Limb (tissue), 2 donors: ENCODE data around the gene GPR55.

Experiments used
- DNase-seq, 2 donors: peaks; one replicate each; pipeline ENCODE4 v3.0.0-alpha.2; 2016; ENCODE audit errors: extremely low spot score in 2 of 2

GPR55 gene

GRCh38 chr2:230868947-230869913 is 55.8 kb downstream of the GPR55 start:
- DNase-seq, result peak; percentile 44 to 65

DNA sequence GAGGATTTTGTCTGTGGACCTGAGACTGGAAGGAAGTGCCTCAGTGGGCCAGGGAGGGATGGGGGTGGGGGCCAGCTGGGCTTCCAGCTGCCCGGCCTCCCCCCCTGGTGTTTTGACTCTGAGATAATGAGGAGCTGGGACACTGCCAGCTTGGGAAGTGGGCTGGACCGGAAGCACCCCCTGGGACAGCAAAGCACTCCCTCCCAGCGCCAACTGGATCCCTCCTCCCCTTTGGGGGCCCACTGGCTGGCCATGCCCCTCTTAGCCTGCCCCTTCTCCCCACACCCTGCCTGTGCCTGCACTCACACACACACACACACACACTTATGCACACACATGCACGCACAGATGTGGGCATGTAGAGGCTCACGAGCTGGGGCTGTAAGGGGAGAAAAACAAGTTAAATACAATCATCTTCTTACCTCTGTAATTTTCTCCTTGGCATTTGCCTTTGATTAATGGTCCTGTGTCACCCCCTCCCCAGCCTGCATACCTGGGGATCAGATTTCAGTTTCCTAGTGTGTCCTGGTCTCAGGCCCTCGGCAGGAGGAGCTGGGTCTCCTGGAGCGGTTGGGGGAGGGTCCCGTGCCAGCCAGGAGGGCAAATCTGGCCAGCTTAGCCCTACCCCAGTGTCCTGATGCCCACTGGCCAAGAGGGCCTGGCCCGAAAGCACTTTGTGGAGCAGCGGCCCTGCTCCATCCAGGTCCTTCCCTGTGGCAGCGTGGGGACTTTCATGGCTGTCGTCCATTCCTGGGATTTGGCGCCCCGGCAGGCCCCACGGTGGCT is 56.7 kb downstream of the GPR55 start:
- DNase-seq, result peak; percentile 26 to 77

DNA sequence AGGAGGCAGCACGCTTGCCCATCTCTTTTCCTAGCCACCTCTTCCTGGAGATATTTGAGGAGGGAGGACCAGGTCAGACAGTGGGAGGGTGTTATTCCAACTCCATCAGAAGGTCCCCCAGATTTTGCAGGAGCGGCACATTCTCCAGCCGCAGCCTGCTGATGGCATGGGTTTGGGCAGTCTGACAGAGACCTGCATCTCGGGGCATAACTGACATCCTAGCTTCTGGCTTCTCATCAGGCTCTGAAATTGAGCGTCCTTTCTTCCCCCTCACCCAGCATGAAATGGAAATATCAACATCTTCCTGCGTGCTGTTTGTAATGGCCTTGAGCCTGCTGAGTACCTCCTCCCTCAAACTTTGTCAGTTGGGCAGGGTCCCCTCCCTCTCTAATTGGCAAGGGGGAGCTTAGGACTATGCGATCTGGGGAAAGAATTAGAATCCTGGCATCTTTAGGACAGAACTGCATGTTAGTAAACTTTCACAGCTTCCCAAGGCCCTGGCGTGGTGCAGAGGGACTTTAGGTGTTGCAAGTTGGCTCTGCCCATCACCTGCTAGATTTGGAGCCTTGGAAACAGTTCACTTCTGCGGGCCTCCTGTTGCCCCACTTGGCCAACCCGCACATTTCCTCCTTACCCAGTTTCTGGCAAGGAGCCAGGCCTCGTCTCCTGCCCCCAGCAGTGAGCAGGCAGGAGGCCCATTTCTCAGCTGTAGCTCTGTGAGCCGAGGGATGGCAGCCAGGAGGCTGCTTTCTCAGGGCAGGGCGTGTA is 58.1 kb downstream of the GPR55 start:
- peak; percentile 19 to 77 for DNase-seq

DNA sequence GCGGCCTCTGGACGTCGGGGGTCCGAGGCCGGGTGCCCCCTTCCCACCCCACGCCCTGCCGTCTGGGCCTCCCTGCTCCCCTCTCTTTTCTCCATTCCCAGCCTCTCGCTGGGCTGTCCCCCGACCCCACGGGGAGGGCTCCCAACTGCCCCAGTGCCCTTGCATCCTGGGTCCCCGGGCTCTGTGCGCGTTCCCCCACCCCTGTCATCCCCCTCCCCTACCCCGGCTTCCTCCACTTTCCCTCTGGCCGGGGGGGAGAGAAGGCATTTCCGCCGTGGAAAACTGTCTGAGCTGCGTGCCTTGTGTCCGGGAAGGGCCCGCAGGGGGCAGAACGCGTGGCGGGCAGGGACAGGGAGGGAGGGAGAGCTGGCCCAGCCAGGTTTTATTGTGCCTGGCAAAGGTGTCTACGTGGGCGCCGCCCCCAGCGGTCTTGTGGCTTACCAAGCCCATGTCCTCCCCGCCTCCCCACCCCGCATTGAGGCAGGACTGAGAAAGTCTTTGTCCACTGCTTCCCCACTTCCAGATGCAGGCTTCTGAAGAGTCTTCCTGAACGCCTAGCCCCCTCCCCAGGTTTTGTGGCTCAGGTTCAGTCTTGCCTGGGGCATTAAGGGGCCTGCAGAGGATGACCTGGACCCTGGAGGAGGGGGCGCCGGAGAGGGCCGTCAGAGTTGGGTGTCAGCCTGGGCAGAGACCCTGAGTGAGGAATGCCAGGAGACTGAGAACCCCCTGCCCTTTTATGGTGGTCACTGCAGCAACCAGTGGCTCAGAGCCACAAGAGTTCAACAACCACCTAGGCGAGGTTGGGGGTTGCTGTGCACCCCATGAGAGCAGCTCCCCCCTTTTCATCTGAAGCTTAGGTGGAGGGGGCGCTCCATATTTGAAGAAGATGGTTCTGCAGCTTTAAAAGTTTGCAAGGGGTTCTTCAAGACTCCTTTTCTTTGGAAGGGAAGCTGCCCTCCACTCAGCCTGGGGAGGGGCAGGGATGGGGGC is 59.0 kb downstream of the GPR55 start:
- DNase-seq, result peak; percentile 14 to 82

DNA sequence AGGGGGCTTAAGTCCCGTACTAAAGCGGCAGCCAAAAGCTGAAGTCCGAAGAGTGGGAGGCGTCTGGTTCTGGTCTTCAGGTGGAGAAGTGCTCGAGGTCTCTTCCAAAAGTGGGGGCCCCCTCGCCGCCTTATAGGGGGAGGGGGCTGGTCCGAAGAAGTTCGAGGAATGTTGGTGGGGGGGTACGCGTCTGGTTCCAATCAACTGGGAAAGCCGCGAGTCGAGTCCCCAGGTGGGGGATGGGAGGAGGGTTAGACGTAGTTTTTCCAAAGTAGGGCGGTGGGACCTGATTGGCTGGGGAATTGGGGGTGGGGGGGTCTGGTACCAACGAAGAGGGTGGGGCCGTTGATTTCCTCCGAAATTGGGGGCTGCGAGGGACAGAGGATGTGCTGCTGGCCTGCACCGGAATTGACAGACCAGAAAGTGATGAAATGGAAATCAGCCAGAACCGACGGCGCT is 59.7 kb downstream of the GPR55 start:
- peak in 1 of 2 donors; percentile 29 for DNase-seq

GRCh38 chr2:230864605-230865306 is 60.3 kb downstream of the GPR55 start, which contains the start of gene ITM2C:
Gene ITM2C (plus strand): TSS chr2:230864942. CDS start chr2:230865026, 84 bp downstream.
- peak; percentile 81 to 89 for DNase-seq

DNA sequence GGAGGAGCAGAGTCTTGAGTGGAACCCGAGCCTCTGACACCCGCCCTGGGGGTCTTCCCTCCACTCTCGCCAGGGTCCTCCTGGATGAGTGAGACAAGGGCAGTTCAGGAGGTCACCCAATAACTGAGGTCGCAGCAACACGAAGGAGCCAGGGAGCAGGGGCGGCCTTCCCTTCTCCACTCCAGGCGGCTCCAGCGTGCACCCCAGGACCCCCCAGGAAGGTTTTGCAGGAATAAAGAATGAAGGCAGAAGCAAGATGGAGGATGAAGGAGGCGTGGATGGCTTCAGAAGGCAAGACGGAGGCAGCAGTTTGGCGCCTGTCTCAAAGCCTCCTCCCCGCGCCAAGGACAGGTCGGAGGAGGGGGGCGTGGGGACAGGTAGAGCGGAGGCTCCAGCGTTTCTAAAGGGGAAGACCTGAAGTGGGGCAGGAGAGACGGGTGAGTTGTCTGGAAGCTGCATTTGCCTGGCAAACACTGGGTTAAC is 60.9 kb downstream of the GPR55 start:
- DNase-seq, result no peak

- no peak for DNase-seq
Measured at GRCh38 chr2:230863442-230864121, 61.5 kb downstream of the GPR55 start.

GRCh38 chr2:230863031-230863430 is 62.0 kb downstream of the GPR55 start:
- DNase-seq, result no peak

GRCh38 chr2:230862292-230862691 is 62.8 kb downstream of the GPR55 start:
- no peak for DNase-seq

DNA sequence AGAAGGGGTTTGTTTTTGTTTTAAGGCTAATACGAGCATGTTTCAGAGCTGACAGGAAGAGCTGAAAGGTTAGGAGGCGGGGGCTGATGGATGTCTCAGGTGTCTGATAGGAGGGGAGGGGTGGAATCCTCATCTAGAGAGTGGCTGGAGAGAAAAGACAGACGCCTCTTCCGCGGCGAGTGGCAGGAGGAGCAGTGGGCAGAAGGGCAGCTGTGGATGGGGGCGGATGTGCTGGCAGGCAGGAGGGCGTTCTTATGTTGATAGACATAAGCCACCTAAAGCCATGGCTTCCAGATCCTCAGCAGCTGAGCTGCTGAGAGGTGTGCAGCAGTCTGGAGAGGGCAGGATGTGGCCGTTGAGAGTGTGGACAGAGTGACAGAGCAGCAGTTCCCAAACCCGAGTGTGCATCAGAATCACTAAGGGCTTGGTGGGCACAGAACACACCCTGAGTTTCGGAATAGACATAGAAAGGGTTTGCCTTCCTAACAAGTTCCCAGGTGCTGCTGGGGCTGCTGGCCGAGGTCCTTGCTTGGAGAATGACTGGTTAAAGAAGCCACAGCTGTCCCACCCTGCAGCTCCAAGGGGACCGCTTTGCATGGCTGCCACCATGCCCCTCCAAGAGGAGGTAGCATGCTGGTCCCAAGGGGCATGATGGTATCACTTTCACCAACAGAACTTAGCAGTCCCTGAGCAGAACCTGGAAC is 63.3 kb downstream of the GPR55 start:
- no peak for DNase-seq
